ENCODE results near the gene MOSPD3.

- no peak for TF ChIP-seq CTCF (IDR thresholded peaks at IDR 0.05)
- TF ChIP-seq POLR2A (IDR thresholded peaks at IDR 0.05), result no peak
These were observed 8.5 kb downstream of the MOSPD3 start for GRCh38 chr7:100620804-100621203.

Data from esophagus squamous epithelium (tissue), 4 donors.